ENCODE results near the gene TRAF1.

Gene TRAF1

GRCh38 chr9:120940573-120940972 lies 14.0 kb upstream of the TRAF1 start:
- DNase-seq = no peak

GRCh38 chr9:120938851-120939250 lies 12.3 kb upstream of the TRAF1 start:
- no peak for DNase-seq

- no peak for DNase-seq
These were observed 11.0 kb upstream of the TRAF1 start for GRCh38 chr9:120937596-120937995.

DNA sequence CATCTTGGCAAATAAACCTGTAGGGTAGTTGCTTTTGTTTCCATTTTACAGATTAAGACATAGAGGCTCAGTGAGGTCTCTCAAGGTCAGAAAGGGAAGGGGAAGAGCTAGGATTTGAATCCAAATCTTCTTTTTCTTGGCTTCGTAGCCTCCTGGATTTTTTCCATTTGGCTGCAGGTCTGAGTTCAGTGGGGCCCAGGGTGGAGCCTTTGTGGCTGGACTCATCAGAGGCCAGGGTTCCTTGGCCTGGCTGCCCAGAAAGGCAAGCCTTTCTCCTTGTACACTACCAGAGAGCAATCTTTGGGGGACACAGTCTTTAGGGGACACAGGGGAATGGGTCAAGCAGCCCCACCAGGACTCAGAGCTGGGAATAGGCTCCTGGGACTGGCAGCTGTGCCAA lies 10.5 kb upstream of the TRAF1 start:
- DNase-seq = no peak

GRCh38 chr9:120936764-120937122 lies 10.1 kb upstream of the TRAF1 start:
- DNase-seq = no peak

- DNase-seq = peak; percentile 94
These were observed 9.6 kb upstream of the TRAF1 start for GRCh38 chr9:120936011-120936763.

GRCh38 chr9:120935383-120935857 lies 8.8 kb upstream of the TRAF1 start:
- DNase-seq = peak; percentile 94

DNA sequence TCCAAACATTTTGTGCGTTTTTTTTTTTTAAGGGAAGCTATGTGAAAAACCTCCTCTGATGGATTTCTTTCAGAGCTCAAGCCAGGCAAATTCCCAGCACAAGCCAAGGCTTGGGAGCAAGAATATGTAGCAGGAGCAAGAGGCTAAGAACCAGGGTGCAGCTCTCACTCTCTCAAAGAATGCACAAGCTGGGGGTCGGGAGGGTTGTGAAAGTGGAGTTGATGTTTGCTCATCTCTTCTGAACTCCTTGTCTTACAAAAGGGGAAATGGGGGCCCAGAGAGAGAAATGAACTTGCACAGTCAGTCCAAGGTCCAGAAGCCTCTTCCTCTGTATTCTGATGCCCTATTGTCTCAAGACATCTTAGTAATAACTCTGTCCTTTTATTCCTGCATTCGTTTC lies 7.7 kb upstream of the TRAF1 start:
- DNase-seq = no peak

DNA sequence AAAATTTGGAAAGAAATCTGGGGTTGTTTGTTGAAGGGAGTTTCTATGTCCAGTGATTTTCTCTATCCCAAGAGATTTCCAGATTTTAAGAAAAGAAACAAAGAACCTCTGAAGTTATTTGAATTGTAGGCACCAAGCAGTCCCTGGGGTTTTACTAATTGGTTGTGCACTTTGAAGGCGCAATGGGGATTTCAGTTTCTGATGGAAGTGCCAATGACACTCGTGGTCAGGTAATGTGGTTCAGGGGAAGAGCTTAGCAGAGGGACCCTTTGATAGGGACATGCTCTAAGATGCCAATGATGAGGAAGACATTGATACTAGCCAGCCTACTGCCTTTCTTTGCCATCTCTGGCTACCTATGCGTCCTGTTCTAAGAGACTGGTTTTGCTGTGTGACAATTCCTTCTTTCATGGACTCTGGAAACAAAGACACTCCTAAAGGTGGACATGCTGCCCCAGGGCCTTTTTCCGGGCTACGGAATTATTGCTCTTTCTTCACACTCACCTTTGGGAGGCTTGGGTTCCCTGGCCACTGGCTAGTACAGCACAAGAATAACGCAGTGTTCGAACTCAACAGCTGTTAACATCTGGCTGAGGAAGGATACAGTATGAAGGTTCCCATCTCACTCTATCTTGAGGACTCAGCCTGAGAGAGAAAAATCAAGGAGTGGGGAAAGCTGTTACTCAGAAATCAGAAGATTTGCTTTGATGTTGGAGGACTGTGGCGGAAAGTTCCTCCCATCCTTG lies 6.9 kb upstream of the TRAF1 start:
- no peak for DNase-seq

- DNase-seq = no peak
These were observed 5.7 kb upstream of the TRAF1 start for GRCh38 chr9:120932086-120932823.

DNA sequence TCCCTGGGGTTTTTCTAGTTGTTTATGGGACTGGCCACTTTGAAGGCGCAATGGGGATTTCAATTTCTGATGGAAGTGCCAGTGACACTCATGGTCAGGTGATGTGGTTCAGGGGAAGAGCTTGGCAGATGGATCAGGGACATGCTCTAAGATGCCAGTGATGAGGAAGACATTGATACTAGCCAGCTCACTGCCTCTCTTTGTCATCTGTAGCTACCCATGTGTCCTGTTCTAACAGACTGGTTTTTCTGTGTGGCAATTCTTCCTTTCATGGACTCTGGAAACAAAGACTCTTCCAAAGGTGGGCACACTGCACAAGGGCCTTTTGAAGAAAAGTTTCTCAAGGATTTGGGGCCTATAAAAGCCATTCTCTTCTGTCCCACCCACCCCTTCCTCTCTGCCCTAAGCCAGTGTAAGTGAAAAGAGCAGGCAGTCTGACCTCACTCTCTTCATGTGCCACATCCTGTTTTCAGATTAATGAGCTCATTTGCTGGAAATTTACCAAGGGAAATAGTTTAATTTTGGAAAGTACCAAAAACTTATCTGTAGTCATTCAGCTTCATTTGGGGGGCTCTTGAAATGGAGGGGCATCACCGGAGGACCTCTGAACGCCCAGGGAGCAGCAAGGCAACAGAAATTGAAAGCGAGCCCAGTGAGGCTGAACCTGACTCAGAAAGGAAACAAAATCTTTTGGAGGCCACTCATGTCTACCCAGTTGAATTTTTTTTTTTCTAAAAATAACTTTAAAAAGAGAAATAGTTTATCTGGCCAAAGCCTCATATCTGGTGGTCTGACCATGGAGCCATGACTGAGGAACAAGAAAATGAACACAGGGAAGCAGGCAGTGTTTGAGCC lies 4.9 kb upstream of the TRAF1 start:
- DNase-seq = no peak

- DNase-seq = no peak
These were observed 2.7 kb upstream of the TRAF1 start for GRCh38 chr9:120929229-120929791.

- peak; percentile 82 for DNase-seq
These were observed 2.1 kb upstream of the TRAF1 start for GRCh38 chr9:120928483-120929228.

DNA sequence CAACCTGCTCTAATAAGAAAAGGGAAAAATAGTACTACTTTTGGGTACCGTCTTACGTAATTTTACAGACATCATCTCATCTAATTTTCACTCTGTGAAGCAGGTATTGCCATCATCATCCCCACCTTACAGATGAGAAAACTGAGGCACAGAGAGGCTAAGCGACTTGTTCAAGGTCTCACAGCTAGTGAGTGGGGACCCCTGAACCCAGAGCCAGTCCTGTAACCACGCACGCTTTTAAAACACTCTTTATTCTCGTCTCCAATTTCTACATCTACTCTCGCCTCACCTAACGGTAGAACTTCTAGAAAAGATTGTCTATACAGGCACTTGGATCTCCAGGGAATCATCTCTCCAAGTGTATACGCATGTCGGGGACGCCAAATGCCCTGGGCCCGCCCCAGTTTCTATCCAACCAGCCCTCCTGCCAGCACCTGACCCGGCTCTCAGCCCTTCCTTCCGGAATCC lies 1.5 kb upstream of the TRAF1 start:
- DNase-seq = no peak

DNA sequence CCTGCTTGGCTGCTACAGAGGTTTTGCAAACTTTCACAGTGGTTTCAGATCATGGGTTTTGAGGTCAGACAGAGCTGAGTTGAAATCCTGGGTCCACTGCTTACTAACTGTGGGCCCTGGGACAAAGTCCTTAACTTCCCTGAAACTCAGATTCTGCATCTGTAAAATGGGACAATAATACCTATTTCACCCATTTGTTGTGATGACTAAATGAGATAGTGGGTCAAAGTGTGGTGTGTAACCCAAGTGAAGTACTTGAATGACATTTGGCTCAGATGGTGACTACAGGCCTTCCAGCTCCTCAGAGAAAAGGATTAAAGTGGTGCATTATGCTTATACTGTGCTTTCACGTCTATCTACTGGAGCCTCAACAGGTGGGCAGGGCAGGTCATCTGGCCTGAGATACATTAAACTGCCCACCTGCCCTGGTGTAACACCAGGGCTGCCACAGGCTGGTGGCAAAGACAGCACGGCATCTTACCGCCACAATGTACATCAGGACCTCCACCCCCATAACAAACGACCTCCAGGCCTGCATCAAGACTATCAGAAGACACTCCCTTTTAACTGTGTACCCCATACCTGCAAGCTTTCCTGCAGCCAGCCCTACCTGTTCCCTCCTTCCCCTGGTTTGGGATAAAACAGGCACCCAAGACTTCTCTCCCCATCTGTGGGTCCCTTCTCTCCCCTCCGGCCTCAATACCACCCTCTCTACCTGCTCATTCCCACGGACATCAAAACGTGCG lies 846 bp upstream of the TRAF1 start:
- DNase-seq = no peak

DNA sequence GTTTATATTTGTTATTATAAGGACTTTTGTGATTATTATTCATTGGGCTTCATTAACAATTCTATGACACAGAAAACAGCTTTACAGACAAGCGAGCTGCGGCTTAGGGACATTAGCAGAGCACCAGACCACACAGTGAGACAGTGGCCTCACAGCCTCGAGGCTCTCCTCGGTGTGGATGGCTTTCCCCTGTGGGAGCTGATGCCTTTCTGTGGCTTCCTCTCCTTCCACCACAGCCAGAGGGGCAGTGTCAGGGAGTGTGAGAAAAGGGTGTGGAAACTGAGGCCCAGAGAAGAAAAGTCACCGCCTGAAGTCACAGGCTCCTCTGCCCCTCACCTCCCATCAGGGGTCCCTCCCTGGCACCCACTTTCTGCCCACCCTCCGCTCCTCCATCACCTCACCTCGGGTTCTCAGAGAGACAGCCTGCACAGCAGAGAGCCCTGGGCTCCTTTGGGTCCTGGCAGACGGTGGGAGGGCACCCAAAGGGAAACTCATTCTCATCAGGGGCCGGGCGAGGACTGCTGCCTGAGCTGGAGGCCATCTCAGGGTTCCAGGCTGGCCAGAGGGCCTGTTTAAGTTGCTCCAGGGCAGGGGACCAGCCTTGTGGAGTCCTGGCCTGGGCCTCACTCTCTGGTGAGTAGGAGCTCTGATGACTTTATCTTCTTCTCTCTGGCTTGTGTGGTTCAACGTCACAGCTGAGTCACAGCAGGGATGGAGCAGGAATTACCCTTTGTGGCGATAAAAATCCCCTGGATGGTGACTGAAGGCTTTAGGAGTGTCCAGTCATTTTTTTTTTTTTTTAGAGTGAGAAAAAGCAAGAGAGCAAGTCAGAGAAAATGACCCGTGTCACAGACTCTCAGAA lies 830 bp downstream of the TRAF1 start:
- no peak for DNase-seq

GRCh38 chr9:120924698-120925534 lies 1.7 kb downstream of the TRAF1 start:
- no peak for DNase-seq

DNA sequence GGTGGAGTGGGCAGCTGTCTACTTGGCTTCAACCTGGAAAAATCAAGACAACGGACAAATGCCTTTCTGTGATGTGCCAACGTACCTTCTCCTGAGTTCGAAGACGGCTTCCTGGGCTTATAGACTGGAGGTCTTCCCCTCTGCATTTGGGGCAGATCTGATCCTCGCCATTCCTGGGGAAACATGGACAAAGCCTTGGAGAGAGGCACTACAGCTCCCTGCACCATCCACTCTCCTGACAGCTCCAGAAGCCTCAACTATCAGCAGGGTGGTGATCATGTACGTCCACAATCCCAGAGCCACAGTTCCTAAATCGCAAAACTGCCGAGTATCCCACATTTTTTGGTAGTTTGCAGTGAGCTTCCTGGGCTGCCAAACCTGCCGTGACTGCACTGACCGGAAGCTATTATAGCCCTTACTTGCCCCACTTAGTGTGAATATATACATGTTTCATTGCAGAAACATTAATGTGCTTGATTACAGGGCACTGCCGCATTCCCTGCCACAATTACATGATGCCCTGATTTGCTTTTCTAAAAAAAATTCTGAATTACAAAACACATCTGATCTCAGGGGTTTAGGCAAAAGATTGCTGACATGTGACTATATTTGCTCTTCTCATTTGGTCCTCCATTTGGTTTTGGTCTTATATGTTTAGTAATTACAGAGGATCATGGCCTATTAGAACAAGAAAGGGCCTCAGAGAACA lies 2.8 kb downstream of the TRAF1 start:
- DNase-seq = no peak

All from femur (tissue), 1 donor.